ENCODE measurements around the gene CNBP.

Gene CNBP

GRCh38 chr3:129121016-129121791, 62.5 kb downstream of the CNBP start:
- Histone ChIP-seq H3K27me3 (ENCODE audit: control insufficient read depth in 2 of 2, insufficient read depth in 2 of 2, low read length in 2 of 2) (no peaks in the 10 kb centered on the region), H3K27ac (ENCODE audit: low read depth in 2 of 2, low read length in 2 of 2) (peak overlapping the region; percentile 84 to 93), H3K4me3 (ENCODE audit: low read length in 2 of 2) (peak overlapping the region; percentile 85 to 91), H3K36me3 (ENCODE audit: control insufficient read depth in 2 of 2, insufficient read depth in 2 of 2, low read length in 2 of 2) (peaks cover 0 to 9% of the 10 kb centered on the region in 2 donors), H3K9me3 (ENCODE audit: control insufficient read depth in 2 of 2, low read length in 2 of 2) (no peaks in the 10 kb centered on the region), H3K9ac (ENCODE audit: low read depth in 1 of 2, low read length in 2 of 2) (peak overlapping the region; percentile 84 to 89), H3K4me1 (ENCODE audit: control insufficient read depth in 2 of 2, insufficient read depth in 2 of 2, low read length in 2 of 2) (peaks cover 36 to 43% of the 10 kb centered on the region in 2 donors)

- H3K36me3 ChIP-seq (ENCODE audit: control insufficient read depth in 2 of 2, insufficient read depth in 2 of 2, low read length in 2 of 2), result peaks cover 0 to 11% of the 10 kb centered on the region in 2 donors
- no peaks in the 10 kb centered on the region for H3K27me3 ChIP-seq (ENCODE audit: control insufficient read depth in 2 of 2, insufficient read depth in 2 of 2, low read length in 2 of 2)
- peaks cover 36 to 45% of the 10 kb centered on the region in 2 donors for H3K4me1 ChIP-seq (ENCODE audit: control insufficient read depth in 2 of 2, insufficient read depth in 2 of 2, low read length in 2 of 2)
- H3K9ac ChIP-seq (ENCODE audit: low read depth in 1 of 2, low read length in 2 of 2), result peak overlapping the region; percentile 84 to 89
- peak overlapping the region; percentile 84 to 93 for H3K27ac ChIP-seq (ENCODE audit: low read depth in 2 of 2, low read length in 2 of 2)
- H3K9me3 ChIP-seq (ENCODE audit: control insufficient read depth in 2 of 2, low read length in 2 of 2), result no peaks in the 10 kb centered on the region
- H3K4me3 ChIP-seq (ENCODE audit: low read length in 2 of 2), result peak overlapping the region; percentile 85 to 91
Observed at GRCh38 chr3:129120254-129121004, 63.3 kb downstream of the CNBP start.

- peak overlapping the region; percentile 84 to 93 for H3K27ac ChIP-seq (ENCODE audit: low read depth in 2 of 2, low read length in 2 of 2)
- H3K4me1 ChIP-seq (ENCODE audit: control insufficient read depth in 2 of 2, insufficient read depth in 2 of 2, low read length in 2 of 2), result peaks cover 36 to 45% of the 10 kb centered on the region in 2 donors
- peak overlapping the region; percentile 84 to 89 for H3K9ac ChIP-seq (ENCODE audit: low read depth in 1 of 2, low read length in 2 of 2)
- H3K27me3 ChIP-seq (ENCODE audit: control insufficient read depth in 2 of 2, insufficient read depth in 2 of 2, low read length in 2 of 2), result no peaks in the 10 kb centered on the region
- H3K36me3 ChIP-seq (ENCODE audit: control insufficient read depth in 2 of 2, insufficient read depth in 2 of 2, low read length in 2 of 2), result peaks cover 5 to 11% of the 10 kb centered on the region in 2 donors
- no peaks in the 10 kb centered on the region for H3K9me3 ChIP-seq (ENCODE audit: control insufficient read depth in 2 of 2, low read length in 2 of 2)
- H3K4me3 ChIP-seq (ENCODE audit: low read length in 2 of 2), result peak overlapping the region; percentile 85 to 91
Observed at GRCh38 chr3:129119365-129120100, 64.2 kb downstream of the CNBP start.

GRCh38 chr3:129118745-129119144, 65.0 kb downstream of the CNBP start:
- Histone ChIP-seq H3K4me1 (ENCODE audit: control insufficient read depth in 2 of 2, insufficient read depth in 2 of 2, low read length in 2 of 2) (peaks cover 36 to 45% of the 10 kb centered on the region in 2 donors), H3K4me3 (ENCODE audit: low read length in 2 of 2) (peak overlapping the region; percentile 85 to 91), H3K9me3 (ENCODE audit: control insufficient read depth in 2 of 2, low read length in 2 of 2) (no peaks in the 10 kb centered on the region), H3K27ac (ENCODE audit: low read depth in 2 of 2, low read length in 2 of 2) (peak overlapping the region; percentile 84 to 93), H3K27me3 (ENCODE audit: control insufficient read depth in 2 of 2, insufficient read depth in 2 of 2, low read length in 2 of 2) (no peaks in the 10 kb centered on the region), H3K36me3 (ENCODE audit: control insufficient read depth in 2 of 2, insufficient read depth in 2 of 2, low read length in 2 of 2) (peaks cover 11 to 13% of the 10 kb centered on the region in 2 donors), H3K9ac (ENCODE audit: low read depth in 1 of 2, low read length in 2 of 2) (peak overlapping the region; percentile 84 to 89)

Data from mucosa of rectum (tissue), 2 donors.